GM12892 (cell line): ENCODE measurements around the gene ZFYVE1.

Experiments
- DNase-seq: peaks from one replicate; pipeline ENCODE4 v3.0.0; 2011; ENCODE audit not compliant: insufficient read length
- FAIRE-seq: peaks from 2 replicates; lab custom pipeline; 2011; peaks lifted over from hg19 to GRCh38; lab: Jason Lieb, UNC
- POLR2A ChIP-seq: IDR thresholded peaks from 2 replicates; pipeline ENCODE4 v1.6.1; 2011; ENCODE audit warnings: low read depth, low read length, control low read depth
- POLR2AphosphoS5 ChIP-seq: IDR thresholded peaks from 2 replicates; pipeline ENCODE4 v1.6.1; 2011; ENCODE audit warnings: low read depth, low read length, control low read depth
- TAF1 ChIP-seq: IDR thresholded peaks from 2 replicates; pipeline ENCODE4 v1.6.1; 2011; ENCODE audit warnings: low read depth, mild to moderate bottlenecking, control low read depth, low read length, borderline replicate concordance

ZFYVE1 gene

GRCh38 chr14:72999316-72999715 is 27.6 kb downstream of the ZFYVE1 start:
- no peak for DNase-seq
- FAIRE-seq: no peak
- no peak for TF ChIP-seq POLR2A
- no peak for TF ChIP-seq TAF1
- no peak for TF ChIP-seq POLR2AphosphoS5

DNA sequence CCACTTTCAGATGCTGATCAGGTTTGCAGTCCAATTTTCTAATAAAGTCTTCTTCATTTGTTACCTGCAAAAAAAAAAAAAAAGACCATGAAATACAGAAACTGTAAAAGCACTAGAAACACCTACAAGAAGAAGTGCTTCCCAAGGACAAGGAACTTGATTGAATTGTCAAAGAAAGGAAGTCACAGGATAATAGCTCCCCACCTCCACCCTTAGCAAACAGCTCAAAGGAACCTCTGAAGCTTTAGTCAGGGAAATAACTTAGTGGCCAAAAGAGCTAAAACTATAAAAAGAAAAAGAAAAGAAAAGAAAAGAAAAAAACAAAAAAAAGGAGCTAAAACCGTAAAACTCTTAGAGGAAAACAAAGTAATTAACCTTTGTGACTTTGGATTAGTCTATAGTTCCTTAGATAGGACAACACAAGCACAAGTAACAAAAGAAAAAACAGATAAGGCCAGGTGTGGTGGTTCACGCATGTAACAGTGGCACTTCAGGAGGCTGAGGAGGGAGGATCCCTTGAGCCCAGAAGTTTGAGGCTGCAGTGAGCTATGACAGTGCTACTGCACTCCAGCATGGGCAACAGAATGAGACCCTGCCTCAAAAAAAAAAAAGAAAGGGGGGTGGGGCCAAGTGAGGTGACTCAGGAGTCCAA is 28.5 kb downstream of the ZFYVE1 start:
- TF ChIP-seq POLR2A (no peak), TAF1 (no peak), POLR2AphosphoS5 (no peak)
- no peak for DNase-seq
- no peak for FAIRE-seq

- no peak for TF ChIP-seq POLR2A
- no peak for TF ChIP-seq TAF1
- no peak for TF ChIP-seq POLR2AphosphoS5
- FAIRE-seq (no peak), DNase-seq (no peak)
Measured at GRCh38 chr14:72996916-72997315, 30.0 kb downstream of the ZFYVE1 start.

GRCh38 chr14:72990171-72990570 is 36.7 kb downstream of the ZFYVE1 start:
- FAIRE-seq (no peak), DNase-seq (no peak)
- TF ChIP-seq POLR2A (no peak), TAF1 (no peak), POLR2AphosphoS5 (no peak)

DNA sequence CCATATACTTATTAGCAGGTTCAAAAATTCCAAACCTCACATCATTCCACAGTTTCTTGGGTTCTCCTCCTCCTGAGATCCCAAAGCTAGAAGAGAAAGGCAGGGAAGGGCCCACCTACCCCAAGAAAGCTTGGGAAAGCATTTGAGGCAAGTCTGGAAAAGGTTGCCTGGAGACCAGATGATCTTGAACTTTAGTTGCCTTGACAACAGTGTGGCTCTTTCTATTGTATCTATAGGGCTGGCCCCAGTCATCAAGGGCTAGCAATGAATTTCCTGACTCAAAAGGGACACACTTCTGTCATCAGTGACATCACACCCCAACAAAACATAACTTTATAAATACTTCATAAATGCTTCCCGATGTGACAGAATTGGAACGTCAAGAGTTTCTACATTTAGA is 40.0 kb downstream of the ZFYVE1 start:
- DNase-seq (no peak), FAIRE-seq (no peak)
- TF ChIP-seq TAF1: no peak
- no peak for TF ChIP-seq POLR2AphosphoS5
- no peak for TF ChIP-seq POLR2A

DNA sequence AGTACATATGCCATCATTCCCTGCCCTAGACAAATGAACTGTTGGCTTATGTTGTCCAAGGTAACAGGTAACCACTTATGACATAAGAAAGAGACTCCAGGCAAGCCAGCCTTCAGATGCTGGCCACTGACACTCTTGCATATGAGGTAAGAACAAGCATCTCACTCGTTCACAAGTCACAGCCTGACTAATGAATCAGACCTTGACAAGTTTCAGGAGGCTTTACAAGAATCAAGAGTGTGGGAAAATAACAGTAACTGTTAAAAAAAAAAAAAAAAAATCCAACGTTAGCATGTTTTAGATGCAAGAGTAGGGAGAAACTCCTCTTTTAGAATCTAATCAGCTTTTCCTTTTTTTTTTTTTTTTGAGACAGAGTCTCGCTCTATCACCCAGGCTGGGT is 40.7 kb downstream of the ZFYVE1 start:
- no peak for TF ChIP-seq POLR2AphosphoS5
- no peak for TF ChIP-seq POLR2A
- no peak for TF ChIP-seq TAF1
- no peak for FAIRE-seq
- DNase-seq: no peak

GRCh38 chr14:72982146-72982708 is 44.7 kb downstream of the ZFYVE1 start:
- FAIRE-seq (no peak), DNase-seq (no peak)
- TF ChIP-seq TAF1 (no peak), POLR2AphosphoS5 (no peak), POLR2A (no peak)

- FAIRE-seq (no peak), DNase-seq (no peak)
- TF ChIP-seq POLR2A (no peak), TAF1 (no peak), POLR2AphosphoS5 (no peak)
Measured at GRCh38 chr14:72980863-72981262, 46.0 kb downstream of the ZFYVE1 start.

DNA sequence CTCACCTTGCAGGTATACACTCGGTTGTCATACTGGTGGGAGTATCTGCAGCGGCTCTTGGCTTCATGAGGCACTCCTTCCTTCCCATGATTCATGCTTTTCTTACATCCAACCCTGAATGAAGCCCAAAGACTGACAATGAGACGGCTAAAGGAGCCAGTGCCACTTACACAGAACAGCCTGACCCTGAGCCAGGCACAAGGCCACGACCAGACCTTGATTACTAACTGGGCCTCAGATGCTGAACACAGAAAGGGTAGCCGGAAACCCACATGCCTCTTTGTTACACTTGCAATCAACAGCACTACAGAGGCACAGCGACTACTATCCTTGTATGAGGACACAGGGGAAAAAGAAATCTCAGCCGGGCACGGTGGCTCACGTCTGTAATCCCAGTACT is 48.0 kb downstream of the ZFYVE1 start:
- no peak for TF ChIP-seq POLR2A
- TF ChIP-seq POLR2AphosphoS5: no peak
- TF ChIP-seq TAF1: no peak
- FAIRE-seq: no peak
- no peak for DNase-seq

- TF ChIP-seq TAF1 (no peak), POLR2A (no peak), POLR2AphosphoS5 (no peak)
- no peak for DNase-seq
- FAIRE-seq: no peak
Measured at GRCh38 chr14:72975770-72976169, 51.1 kb downstream of the ZFYVE1 start.

DNA sequence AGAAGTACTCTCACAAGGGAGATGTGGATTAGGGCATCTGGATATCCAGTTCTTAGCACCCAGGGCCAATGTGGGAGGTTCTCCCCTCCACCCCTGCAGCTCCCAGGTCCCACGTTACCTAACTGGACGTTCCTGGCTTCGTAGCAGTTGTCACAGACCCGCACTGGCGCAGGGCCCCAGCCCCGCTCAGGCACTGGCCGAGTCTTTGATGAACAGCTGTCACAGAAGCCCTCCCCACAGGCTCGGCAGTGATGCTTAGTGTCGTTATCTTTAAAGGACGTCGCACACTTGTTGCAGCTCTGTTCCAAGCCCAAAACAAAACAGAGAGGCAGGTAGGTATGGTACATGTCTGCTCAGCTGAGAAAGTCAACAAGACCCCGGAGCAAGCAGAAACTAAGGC is 52.2 kb downstream of the ZFYVE1 start:
- FAIRE-seq (no peak), DNase-seq (no peak)
- no peak for TF ChIP-seq POLR2A

GRCh38 chr14:72970824-72971434 is 56.0 kb downstream of the ZFYVE1 start:
- TF ChIP-seq POLR2AphosphoS5: no peak
- TF ChIP-seq POLR2A: no peak
- no peak for TF ChIP-seq TAF1
- no peak for DNase-seq
- no peak for FAIRE-seq
